GM12878 (cell line): ENCODE data around the gene C1QTNF12. TPM values are rescaled to one million over a fixed set of nuclear protein-coding genes. Genes with fewer than 3 reads are reported as not detected.

Experiments used
- ATAC-seq: fragments of 200-7000 bp; cut with Tn5 transposase; 3 replicates; pipeline ENCODE4 v1.9.1; 2020; ENCODE audit warnings: mild to moderate bottlenecking, moderate library complexity
- BruUV-seq: library from RNA; stranded (reverse); fragments of 400-500 nt; replicated peaks from 2 replicates; lab custom pipeline; 2021; lab: Mats Ljungman, UMichigan
- CTCF ChIA-PET: fragments of 300-600 bp; sonication (Branson Sonifier 250); formaldehyde crosslinking; extraction: SDS; loops from one replicate; lab custom pipeline; 2021; ENCODE audit warnings: inconsistent platforms; lab: Yijun Ruan, JAX
- POLR2A ChIA-PET: fragments of 350-600 bp; formaldehyde crosslinking; extraction: SDS; loops from one replicate; lab custom pipeline; 2021; ENCODE audit warnings: inconsistent platforms; lab: Charles Lee
- RAD21 ChIA-PET: fragments of 300-600 bp; sonication (Branson Sonifier 250); formaldehyde crosslinking; loops from one replicate; lab custom pipeline; 2023; ENCODE audit warnings: antibody characterized with exemption; ENCODE audit not compliant: unreplicated experiment; lab: Charles Lee
- SMC1A ChIA-PET: fragments of 300-600 bp; sonication (Branson Sonifier 250); formaldehyde crosslinking; loops from one replicate; lab custom pipeline; 2023; ENCODE audit not compliant: unreplicated experiment, uncharacterized antibody; lab: Charles Lee
- DNase-seq: peaks from one replicate; pipeline ENCODE4 v3.0.0-alpha.2; 2011; ENCODE audit warnings: low read depth, low spot score
- FAIRE-seq: peaks from 3 replicates; lab custom pipeline; 2011; peaks lifted over from hg19 to GRCh38; lab: Jason Lieb, UNC
- H2AFZ ChIP-seq: 2 replicates; pipeline ENCODE4 v1.6.0; 2011; ENCODE audit warnings: low read depth, low read length, control low read depth; ENCODE audit not compliant: control insufficient read depth
- H3K27ac ChIP-seq: 2 replicates; pipeline ENCODE4 v1.5.1; 2011; ENCODE audit warnings: control low read depth; ENCODE audit not compliant: control insufficient read depth, insufficient read depth
- H3K27me3 ChIP-seq, 2 experiments: replicated peaks in 1 of 2; 2 replicates each; pipeline versions ENCODE4 v1.6.0 to v1.6.1; 2011; ENCODE audit warnings: low read length in 1 of 2; ENCODE audit not compliant: control insufficient read depth in 2 of 2, insufficient read depth in 2 of 2
- H3K36me3 ChIP-seq, 2 experiments: 2 replicates each; pipeline ENCODE4 v1.5.1; 2011; ENCODE audit warnings: low read length in 1 of 2; ENCODE audit not compliant: control insufficient read depth in 2 of 2, insufficient read depth in 2 of 2
- H3K4me1 ChIP-seq: 2 replicates; pipeline ENCODE4 v1.6.1; 2011; ENCODE audit warnings: mild to moderate bottlenecking, low read length, moderate library complexity, mixed read lengths; ENCODE audit not compliant: control insufficient read depth, insufficient read depth
- H3K4me2 ChIP-seq: 2 replicates; pipeline ENCODE4 v1.6.0; 2011; ENCODE audit warnings: control low read depth; ENCODE audit not compliant: control insufficient read depth, insufficient read depth
- H3K4me3 ChIP-seq: fragments of 200-600 bp; sonication (generic); 2 replicates; pipeline ENCODE4 v1.5.1; 2016
- H3K79me2 ChIP-seq: 2 replicates; pipeline ENCODE4 v1.6.0; 2011; ENCODE audit warnings: low read length; ENCODE audit not compliant: control insufficient read depth, insufficient read depth
- H3K9ac ChIP-seq: 2 replicates; pipeline ENCODE4 v1.8.0; 2011; ENCODE audit warnings: low read length, control low read depth, mixed read lengths; ENCODE audit not compliant: control insufficient read depth, insufficient read depth
- H3K9me3 ChIP-seq: replicated peaks from 3 replicates; pipeline ENCODE4 v1.5.1; 2011; ENCODE audit warnings: mild to moderate bottlenecking, low read length; ENCODE audit not compliant: control insufficient read depth, insufficient read depth
- H4K20me1 ChIP-seq: 2 replicates; pipeline ENCODE4 v1.6.0; 2011; ENCODE audit not compliant: control insufficient read depth, insufficient read depth
- E4F1 ChIP-seq: fragments of 450-650 bp; IDR thresholded peaks from 2 replicates; pipeline ENCODE4 v1.6.1; 2018; ENCODE audit warnings: borderline replicate concordance, mild to moderate bottlenecking; ENCODE audit not compliant: partially characterized antibody
- RAD21 ChIP-seq: IDR thresholded peaks from 2 replicates; pipeline ENCODE4 v1.6.1; 2011; ENCODE audit warnings: mild to moderate bottlenecking, low read depth, low read length, moderate library complexity; ENCODE audit not compliant: insufficient read depth
- ZBTB4 ChIP-seq: fragments of 450-650 bp; formaldehyde crosslinking; IDR thresholded peaks from 2 replicates; pipeline ENCODE4 v1.4.0; 2022; ENCODE audit warnings: mild to moderate bottlenecking, moderate library complexity
- ZNF217 ChIP-seq: fragments of 450-650 bp; IDR thresholded peaks from 2 replicates; pipeline ENCODE4 v1.6.1; 2017; ENCODE audit warnings: antibody characterized with exemption, mild to moderate bottlenecking
- WGBS: methylation state at CpG from one replicate; pipeline ENCODE4 v1.1.6; 2016; ENCODE audit warnings: low lambda C conversion rate; ENCODE audit not compliant: insufficient replicate concordance, insufficient coverage; ENCODE audit errors: missing lambda C conversion rate; 5-methylcytosine and 5-hydroxymethylcytosine counted together
- in situ Hi-C: fragments of 300-500 bp; cut with MboI; formaldehyde crosslinking; loops from 9 replicates; pipeline ENCODE4 v1.14.3; 2018; ENCODE audit warnings: mixed read lengths
- intact Hi-C: fragments of 100-400 bp; cut with micrococcal nuclease; formaldehyde crosslinking; loops from one replicate; pipeline ENCODE4 v1.14.2; 2022; ENCODE audit not compliant: unreplicated experiment
- polyA plus RNA-seq, 11 experiments: library from polyadenylated mRNA; depleted of rRNA in 4 of 11; unstranded in 6 of 11; stranded (reverse) in 5 of 11; fragments of >200 nt; fragmentation: Nextera tagmentation in 4 of 11; fragmentation: Illumina TruSeq in 1 of 11; extraction: Ambion mirVana in 4 of 11; extraction: Trizol in 1 of 11; gene quantifications; 1 replicate in 1 of 11; 2 replicates in 10 of 11; pipeline versions ENCODE4 v1.2.1 to v1.2.3, GENCODE V29; 2011 to 2016; ENCODE audit warnings: inconsistent platforms in 2 of 11, missing spikeins in 2 of 11, low read depth in 1 of 11
- total RNA-seq, 4 experiments: library from RNA; depleted of rRNA in 3 of 4; stranded (reverse); fragments of >200 nt in 3 of 4; fragmentation: Illumina TruSeq in 1 of 4; extraction: Trizol in 1 of 4; gene quantifications; 2 replicates each; pipeline versions ENCODE4 v1.2.1 to v1.2.3, GENCODE V29; 2013 to 2021

Gene C1QTNF12
- total and polyA plus RNA-seq, 10 of the 15 experiments (the other 5 are each of a cell fraction or from before 2014, with no cell fraction given) = 0.17 to 1.0 (median 0.31) TPM; not detected in 5

GRCh38 chr1:1275836-1276235, 29.3 kb upstream of the C1QTNF12 start:
- no peak for DNase-seq
- Histone ChIP-seq H3K9me3 (no peaks in the 10 kb centered on the region), H3K27me3 (no peaks in the 10 kb centered on the region), H2AFZ (no peak overlapping the region), H3K27ac (no peak overlapping the region), H3K4me3 (no peak overlapping the region), H3K79me2 (peaks cover 28% of the 10 kb centered on the region), H4K20me1 (peaks cover 4% of the 10 kb centered on the region; the same call in 1 of the 2 replicates), H3K4me2 (no peak overlapping the region), H3K9ac (no peak overlapping the region), H3K4me1 (peaks cover 18% of the 10 kb centered on the region), H3K36me3 (peaks cover 0 to 4% of the 10 kb centered on the region in 2 experiments; a peak in 1 of 4 replicates)
- ATAC-seq = no peak
- no peak for FAIRE-seq
- intact Hi-C loops = no loop called here
- no TSS peak for BruUV-seq
- ChIA-PET CTCF (interaction anchor here (0.6 kb wide), 1 partner anchor 154 kb away, joined by 3 read pairs; no protein-coding TSS in a partner anchor), SMC1A (no interaction called here), RAD21 (no interaction called here), POLR2A (no interaction called here)
- TF ChIP-seq E4F1 (no peak), ZNF217 (no peak), ZBTB4 (CRISPR knock-in tag) (no peak), RAD21 (no peak)
- 68% methylated on average over 9 of the region's 9 CpGs for WGBS
- in situ Hi-C loops = no loop called here
